Breast epithelium (tissue), 4 donors: Measurements from ENCODE around the gene MUC12. TPM values are rescaled to one million over a fixed set of nuclear protein-coding genes. Genes with fewer than 3 reads are reported as not detected.
A peak's percentile ranks its signal among the peaks of the same experiment; 100 is the strongest.
"Not testable (repeated sequence)": the region's sequence is repeated elsewhere in the genome, so short reads cannot be mapped to it uniquely, and the experiment has no call there.

ENCODE experiments used
- DNase-seq, 2 donors: peaks; one replicate each; pipeline ENCODE4 v3.0.0-alpha.2; 2019; ENCODE audit warnings: low spot score in 2 of 2
- H3K27ac ChIP-seq, 2 donors: fragments of 200-600 bp; sonication (generic) in 1 of 2; one replicate each; pipeline ENCODE4 v1.5.1; 2016 to 2019; ENCODE audit warnings: mild to moderate bottlenecking in 1 of 2
- H3K27me3 ChIP-seq, 2 donors: fragments of 200-600 bp; sonication (generic) in 1 of 2; one replicate each; pipeline versions ENCODE4 v1.5.1 to v1.6.0; 2017 to 2019; ENCODE audit warnings: control low read depth in 1 of 2, mild to moderate bottlenecking in 1 of 2
- H3K36me3 ChIP-seq: fragments of 200-600 bp; one replicate; pipeline ENCODE4 v1.5.1; 2019
- H3K4me1 ChIP-seq, 2 donors: fragments of 200-600 bp; sonication (generic); one replicate each; pipeline ENCODE4 v1.5.1; 2016 to 2019; ENCODE audit warnings: control low read depth in 1 of 2
- H3K4me3 ChIP-seq, 3 donors: fragments of 200-600 bp; sonication (generic); 1 replicate in 2 of 3; 2 replicates in 1 of 3; pipeline ENCODE4 v1.5.1; 2016 to 2019; ENCODE audit warnings: mild to moderate bottlenecking in 3 of 3, moderate library complexity in 2 of 3
- H3K9me3 ChIP-seq, 2 donors: fragments of 200-600 bp; sonication (generic) in 1 of 2; one replicate each; pipeline ENCODE4 v1.5.1; 2016 to 2019; ENCODE audit warnings: control low read depth in 1 of 2
- CTCF ChIP-seq, 3 donors: fragments of 450-650 bp; IDR thresholded peaks; one replicate each; pipeline ENCODE4 v1.5.1; 2016 to 2017; ENCODE audit warnings: antibody characterized with exemption in 3 of 3, mild to moderate bottlenecking in 3 of 3, moderate library complexity in 3 of 3
- POLR2A ChIP-seq: fragments of 450-650 bp; IDR thresholded peaks from one replicate; pipeline ENCODE4 v1.6.1; 2016; ENCODE audit warnings: antibody characterized with exemption, mild to moderate bottlenecking, moderate library complexity
- POLR2AphosphoS5 ChIP-seq, 3 donors: sonication (generic); formaldehyde crosslinking; IDR thresholded peaks; one replicate each; pipeline ENCODE4 v1.6.1; 2017; ENCODE audit warnings: antibody characterized with exemption in 3 of 3
- intact Hi-C: fragments of 100-400 bp; cut with DNase I; formaldehyde crosslinking; loops from one replicate; pipeline ENCODE4 v1.15.1; 2023; ENCODE audit warnings: low total_unique reads
- total RNA-seq, 3 donors: library from RNA; depleted of rRNA; stranded (reverse); fragments of >200 nt; gene quantifications; one replicate each; pipeline ENCODE4 v1.1.0, GENCODE V29; 2016

Gene MUC12
- 1 to 10 TPM in 2 of 3 donors, not detected in 1; 1.4 to 5.2 TPM for total RNA-seq

GRCh38 chr7:100969066-100969615 is at the start of gene MUC12:
MUC12 (plus strand) TSS chr7:100969565; CDS start chr7:100969623, 58 bp downstream.
- no peak for TF ChIP-seq POLR2A
- TF ChIP-seq CTCF (IDR thresholded peaks at IDR 0.05), result no peak
- TF ChIP-seq POLR2AphosphoS5 (IDR thresholded peaks at IDR 0.05), result no peak
- H3K27me3 ChIP-seq, result peaks cover 0 to 55% of the 10 kb centered on the region in 2 donors
- H3K9me3 ChIP-seq, result peaks cover 0 to 3% of the 10 kb centered on the region in 2 donors
- H3K36me3 ChIP-seq, result no peaks in the 10 kb centered on the region
- no peak for DNase-seq
- H3K4me3 ChIP-seq, result no peak within 1 kb of the TSS
- intact Hi-C loops, result no loop called here
- no peak within 1 kb of the TSS for H3K27ac ChIP-seq
- H3K4me1 ChIP-seq, result peaks cover 10% of the 10 kb centered on the region in 2 donors

- DNase-seq, intact Hi-C loops, H3K4me3 ChIP-seq, H3K36me3 ChIP-seq, H3K27me3 ChIP-seq, H3K9me3 ChIP-seq, H3K27ac ChIP-seq, H3K4me1 ChIP-seq: not testable (repeated sequence)
These were observed 49.5 kb upstream of the MUC12 start for GRCh38 chr7:100919779-100920437.

GRCh38 chr7:100921039-100921438 is 48.3 kb upstream of the MUC12 start:
- Histone ChIP-seq H3K27me3 (no peaks in the 10 kb centered on the region), H3K4me1 (no peaks in the 10 kb centered on the region), H3K9me3 (no peaks in the 10 kb centered on the region), H3K4me3 (no peak overlapping the region), H3K36me3 (no peaks in the 10 kb centered on the region), H3K27ac (no peak overlapping the region)
- no peak for DNase-seq
- no peak for TF ChIP-seq POLR2AphosphoS5 (IDR thresholded peaks at IDR 0.05)
- no peak for TF ChIP-seq POLR2A
- TF ChIP-seq CTCF (IDR thresholded peaks at IDR 0.05), result no peak
- intact Hi-C loops, result no loop called here

GRCh38 chr7:100923616-100924015 is 45.7 kb upstream of the MUC12 start:
- intact Hi-C loops, DNase-seq, H3K27ac ChIP-seq, H3K36me3 ChIP-seq, H3K4me1 ChIP-seq, H3K9me3 ChIP-seq, H3K27me3 ChIP-seq, H3K4me3 ChIP-seq: not testable (repeated sequence)

GRCh38 chr7:100929808-100930174 is 39.6 kb upstream of the MUC12 start:
- no peaks in the 10 kb centered on the region for H3K36me3 ChIP-seq
- no peak for DNase-seq
- no peak overlapping the region for H3K4me3 ChIP-seq
- TF ChIP-seq CTCF (IDR thresholded peaks at IDR 0.05) (no peak), POLR2A (no peak), POLR2AphosphoS5 (IDR thresholded peaks at IDR 0.05) (no peak)
- no peaks in the 10 kb centered on the region for H3K4me1 ChIP-seq
- peaks cover 0 to 13% of the 10 kb centered on the region in 2 donors for H3K9me3 ChIP-seq
- H3K27ac ChIP-seq, result peak overlapping the region in 1 of 2 donors; percentile 38
- no peaks in the 10 kb centered on the region for H3K27me3 ChIP-seq
- intact Hi-C loops, result no loop called here

GRCh38 chr7:100933734-100934133 is 35.6 kb upstream of the MUC12 start:
- Histone ChIP-seq H3K36me3 (no peaks in the 10 kb centered on the region), H3K27ac (no peak overlapping the region), H3K9me3 (peaks cover 0 to 13% of the 10 kb centered on the region in 2 donors), H3K4me3 (no peak overlapping the region), H3K4me1 (no peaks in the 10 kb centered on the region), H3K27me3 (no peaks in the 10 kb centered on the region)
- intact Hi-C loops, result no loop called here
- no peak for DNase-seq
- TF ChIP-seq POLR2A, result no peak
- TF ChIP-seq CTCF (IDR thresholded peaks at IDR 0.05), result no peak
- TF ChIP-seq POLR2AphosphoS5 (IDR thresholded peaks at IDR 0.05), result no peak

- H3K27ac ChIP-seq, H3K4me3 ChIP-seq, H3K36me3 ChIP-seq, DNase-seq, H3K27me3 ChIP-seq, H3K4me1 ChIP-seq, intact Hi-C loops: not testable (repeated sequence)
- peaks cover 0 to 13% of the 10 kb centered on the region in 2 donors for H3K9me3 ChIP-seq
These were observed 34.0 kb upstream of the MUC12 start for GRCh38 chr7:100935381-100935780.

- H3K36me3 ChIP-seq, intact Hi-C loops, H3K4me1 ChIP-seq, H3K27me3 ChIP-seq, DNase-seq, H3K4me3 ChIP-seq, H3K27ac ChIP-seq: not testable (repeated sequence)
- peaks cover 0 to 13% of the 10 kb centered on the region in 2 donors for H3K9me3 ChIP-seq
These were observed 33.2 kb upstream of the MUC12 start for GRCh38 chr7:100936167-100936566.
